T-helper 17 cell (primary cell): Measurements from ENCODE around the gene FAM81A. TPM values are rescaled to one million over a fixed set of nuclear protein-coding genes. Genes with fewer than 3 reads are reported as not detected.

ENCODE experiments used
- ATAC-seq: fragments of 150-1000 bp; cut with Tn5 transposase; 2 replicates; pipeline ENCODE4 v1.10.0; 2021; ENCODE audit warnings: mild to moderate bottlenecking, moderate library complexity
- DNase-seq, 3 donors: peaks; one replicate each; pipeline versions ENCODE4 v3.0.0 to v3.0.0-alpha.2; 2020 to 2021
- H3K9me3 ChIP-seq: one replicate; pipeline ENCODE4 v1.7.0; 2013; ENCODE audit warnings: low read length, mild to moderate bottlenecking; ENCODE audit not compliant: control insufficient read depth, poor library complexity, severe bottlenecking
- H3K27ac Mint-ChIP-seq: one replicate; pipeline ENCODE4 v1.8.0; 2022; ENCODE audit warnings: mild to moderate bottlenecking, moderate library complexity, mixed read lengths
- H3K27me3 Mint-ChIP-seq: one replicate; pipeline ENCODE4 v1.8.0; 2022; ENCODE audit warnings: mixed read lengths
- H3K36me3 Mint-ChIP-seq: one replicate; pipeline ENCODE4 v1.8.0; 2022; ENCODE audit warnings: low read depth, mixed read lengths
- H3K4me1 Mint-ChIP-seq: one replicate; pipeline ENCODE4 v1.8.0; 2022; ENCODE audit warnings: mild to moderate bottlenecking, mixed read lengths
- H3K4me3 Mint-ChIP-seq: one replicate; pipeline ENCODE4 v1.8.0; 2022; ENCODE audit warnings: mild to moderate bottlenecking, moderate library complexity, mixed read lengths
- total RNA-seq, 4 donors: library from RNA in 2 of 4; stranded (reverse) in 2 of 4; gene quantifications; one replicate each; pipeline ENCODE4 v1.2.3 and lab custom pipeline; 2022 to 2026

FAM81A gene
- total RNA-seq, 2 donors from 2014 or later: not detected

DNA sequence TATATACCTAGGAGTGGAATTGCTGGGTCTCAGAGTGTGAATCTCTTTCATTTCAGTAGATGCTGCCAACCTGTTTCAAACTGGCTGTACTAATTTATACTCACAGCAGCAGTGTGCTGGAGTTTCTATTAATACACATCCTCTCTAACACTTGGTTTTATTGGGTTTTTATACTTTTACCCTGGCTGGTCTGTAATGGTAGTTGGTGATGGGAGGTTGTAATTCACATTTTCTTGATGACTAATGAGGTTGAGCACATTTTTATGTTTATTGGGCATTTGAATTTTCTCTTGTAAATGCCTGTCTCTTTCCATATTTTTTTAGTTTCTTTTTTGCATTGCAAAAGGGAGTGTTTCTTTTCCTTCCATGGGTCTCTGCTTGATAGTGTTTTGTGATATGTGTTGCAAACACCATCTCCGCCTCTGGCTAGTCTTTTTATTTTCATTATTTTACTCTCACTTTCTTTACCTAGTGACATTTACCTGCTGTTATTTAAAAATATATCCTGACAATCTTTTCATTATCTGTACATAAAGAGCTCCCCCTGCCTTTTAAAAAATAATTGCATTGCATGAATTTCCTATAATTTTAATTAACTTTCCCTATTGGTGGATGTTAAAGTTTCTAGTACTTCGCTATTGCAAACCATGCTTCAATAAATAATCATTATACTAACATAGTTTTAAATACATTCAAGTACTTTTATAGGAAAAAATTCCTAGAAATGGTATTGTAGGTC lies 124.6 kb downstream of the FAM81A start:
- DNase-seq: no peak
- Mint-ChIP-seq H3K36me3 (no peaks in the 10 kb centered on the region), H3K27me3 (peaks cover 6% of the 10 kb centered on the region), H3K4me1 (peaks cover 7% of the 10 kb centered on the region), H3K4me3 (no peak overlapping the region), H3K27ac (no peak overlapping the region)
- no peaks in the 10 kb centered on the region for H3K9me3 ChIP-seq
- ATAC-seq: no peak

DNA sequence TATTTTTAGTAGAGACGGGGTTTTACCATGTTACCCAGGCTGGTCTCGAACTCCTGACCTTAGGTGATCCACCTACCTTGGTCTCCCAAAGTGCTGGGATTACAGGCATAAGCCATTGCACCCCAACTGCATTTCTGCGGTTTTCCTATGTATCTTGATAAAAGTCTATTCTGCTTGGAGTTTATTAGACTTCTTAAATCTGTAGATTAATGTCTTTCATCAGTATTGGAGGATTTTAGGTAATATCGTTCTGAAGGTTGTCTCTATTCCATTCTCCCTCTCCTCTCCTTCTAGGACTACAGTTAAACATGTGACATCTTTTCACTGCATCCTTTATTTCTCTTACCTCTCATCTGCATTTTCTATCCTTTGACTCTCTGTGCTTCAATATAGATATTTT lies 127.3 kb downstream of the FAM81A start:
- Mint-ChIP-seq H3K4me3 (no peak overlapping the region), H3K27me3 (peaks cover 22% of the 10 kb centered on the region), H3K27ac (no peak overlapping the region), H3K36me3 (peaks cover 6% of the 10 kb centered on the region), H3K4me1 (peaks cover 4% of the 10 kb centered on the region)
- ATAC-seq (no peak), DNase-seq (no peak)
- no peaks in the 10 kb centered on the region for H3K9me3 ChIP-seq

DNA sequence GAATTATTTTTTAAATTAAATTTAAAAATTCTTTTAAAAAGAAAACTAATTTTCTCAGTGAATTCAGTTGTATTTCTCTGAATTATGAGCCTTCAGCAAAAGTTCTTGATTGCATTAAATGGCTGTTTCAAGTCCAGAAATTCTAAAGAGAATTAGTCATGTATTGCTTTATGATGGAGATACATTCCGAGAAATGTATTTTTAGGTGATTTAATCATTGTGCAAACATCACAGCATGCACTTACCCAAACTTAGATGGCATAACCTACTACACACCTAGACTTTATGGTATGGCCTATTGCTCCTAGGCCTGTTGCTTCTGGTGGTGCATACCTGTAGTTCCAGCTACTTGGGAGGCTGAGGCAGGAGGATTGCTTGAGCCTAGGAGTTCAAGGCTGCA lies 129.3 kb downstream of the FAM81A start:
- H3K4me3 Mint-ChIP-seq: no peak overlapping the region
- DNase-seq: no peak
- ATAC-seq: no peak
- peaks cover 4% of the 10 kb centered on the region for H3K4me1 Mint-ChIP-seq
- H3K9me3 ChIP-seq: no peaks in the 10 kb centered on the region
- H3K27me3 Mint-ChIP-seq: peaks cover 26% of the 10 kb centered on the region
- no peak overlapping the region for H3K27ac Mint-ChIP-seq
- peaks cover 6% of the 10 kb centered on the region for H3K36me3 Mint-ChIP-seq

DNA sequence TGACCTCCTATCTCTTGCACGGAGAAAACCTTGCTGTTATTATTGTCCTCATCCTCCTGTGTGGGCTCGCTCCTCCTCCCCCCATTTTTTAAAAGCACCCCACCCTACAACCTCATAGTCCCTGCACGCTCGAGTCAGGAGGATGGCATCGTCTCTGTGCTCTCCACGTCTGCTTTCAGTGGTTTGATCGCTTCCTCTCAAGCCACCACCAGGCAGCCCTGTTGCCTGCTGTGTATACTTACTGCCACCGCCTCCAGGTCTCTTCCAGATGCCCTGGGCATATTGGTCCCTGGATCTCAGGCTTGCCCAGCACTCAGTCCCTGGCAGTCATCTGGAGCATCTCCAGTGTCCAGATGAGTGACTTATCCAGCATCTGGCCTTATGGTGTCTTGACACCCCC lies 131.5 kb downstream of the FAM81A start:
- H3K9me3 ChIP-seq: no peaks in the 10 kb centered on the region
- H3K4me3 Mint-ChIP-seq: no peak overlapping the region
- peaks cover 29% of the 10 kb centered on the region for H3K27me3 Mint-ChIP-seq
- H3K36me3 Mint-ChIP-seq: peaks cover 6% of the 10 kb centered on the region
- ATAC-seq (no peak), DNase-seq (no peak)
- no peaks in the 10 kb centered on the region for H3K4me1 Mint-ChIP-seq
- H3K27ac Mint-ChIP-seq: no peak overlapping the region

DNA sequence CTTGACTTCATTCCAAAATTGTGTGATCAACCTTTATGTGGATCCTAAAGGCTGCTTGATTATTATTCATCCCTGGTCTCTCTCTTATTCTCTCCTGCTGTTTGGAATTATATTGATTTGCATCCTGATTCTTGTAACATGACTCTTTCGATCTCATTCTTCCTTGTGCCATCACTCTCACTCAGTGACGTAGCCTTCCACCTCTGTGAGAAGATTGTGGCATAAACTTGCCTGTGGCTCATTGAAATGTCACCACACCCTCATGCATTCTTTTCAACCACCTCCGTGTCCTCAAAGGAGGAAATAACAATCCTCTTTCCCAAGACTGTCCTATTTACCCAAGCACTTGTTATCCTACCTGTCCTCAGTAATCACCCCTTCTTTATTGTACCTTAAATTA lies 132.3 kb downstream of the FAM81A start:
- H3K9me3 ChIP-seq: no peaks in the 10 kb centered on the region
- Mint-ChIP-seq H3K27ac (no peak overlapping the region), H3K36me3 (peaks cover 6% of the 10 kb centered on the region), H3K4me1 (peaks cover 3% of the 10 kb centered on the region), H3K4me3 (no peak overlapping the region), H3K27me3 (peaks cover 34% of the 10 kb centered on the region)
- DNase-seq (no peak), ATAC-seq (no peak)

DNA sequence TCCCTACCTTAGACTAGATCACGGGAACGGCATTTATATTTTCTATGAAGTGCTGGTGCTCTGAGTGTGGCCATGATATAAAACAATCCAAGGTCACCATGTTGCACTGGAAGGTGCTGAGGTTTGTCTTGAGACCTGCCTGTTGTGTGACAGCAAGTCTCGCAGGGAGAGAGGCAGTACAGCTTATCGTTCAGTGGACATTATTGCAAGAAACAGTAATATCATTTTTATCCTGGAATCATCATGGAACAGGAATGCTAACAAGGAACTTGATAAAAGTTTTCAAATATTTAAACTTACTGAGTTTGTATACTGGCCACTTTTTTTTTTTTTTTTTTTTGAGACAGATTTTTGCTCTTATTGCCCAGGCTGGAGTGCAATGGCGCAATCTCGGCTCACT lies 133.6 kb downstream of the FAM81A start:
- no peak overlapping the region for H3K27ac Mint-ChIP-seq
- peaks cover 33% of the 10 kb centered on the region for H3K27me3 Mint-ChIP-seq
- H3K4me3 Mint-ChIP-seq: no peak overlapping the region
- ATAC-seq (no peak), DNase-seq (no peak)
- H3K36me3 Mint-ChIP-seq: peaks cover 6% of the 10 kb centered on the region
- no peaks in the 10 kb centered on the region for H3K9me3 ChIP-seq
- peaks cover 3% of the 10 kb centered on the region for H3K4me1 Mint-ChIP-seq

Other genes with a start within 250 kb of the FAM81A start
- not detected for gene LDHAL6B, start 231.3 kb upstream of the FAM81A start, total RNA-seq
- 1 to 10 TPM; 4.0 to 4.1 TPM for gene MYO1E, start 65.3 kb upstream of the FAM81A start, total RNA-seq
- not detected for gene GCNT3, start 173.6 kb downstream of the FAM81A start, total RNA-seq
- 10 to 100 TPM; 48.0 to 57.2 TPM for gene GTF2A2, start 219.3 kb downstream of the FAM81A start, total RNA-seq